Stimulated activated CD4-positive, alpha-beta T cell treated with anti-CD3 and anti-CD28 coated beads, Interleukin-1b, Interleukin-23, amount 100 ng/mL, for 24 hours (primary cell): ENCODE results near the gene ISOC1.

ENCODE experiments used
- DNase-seq, 4 experiments: peaks; one replicate each; pipeline ENCODE4 v3.0.0-alpha.2; 2020; ENCODE audit warnings: low read depth in 4 of 4, low spot score in 1 of 4

ISOC1 gene

DNA sequence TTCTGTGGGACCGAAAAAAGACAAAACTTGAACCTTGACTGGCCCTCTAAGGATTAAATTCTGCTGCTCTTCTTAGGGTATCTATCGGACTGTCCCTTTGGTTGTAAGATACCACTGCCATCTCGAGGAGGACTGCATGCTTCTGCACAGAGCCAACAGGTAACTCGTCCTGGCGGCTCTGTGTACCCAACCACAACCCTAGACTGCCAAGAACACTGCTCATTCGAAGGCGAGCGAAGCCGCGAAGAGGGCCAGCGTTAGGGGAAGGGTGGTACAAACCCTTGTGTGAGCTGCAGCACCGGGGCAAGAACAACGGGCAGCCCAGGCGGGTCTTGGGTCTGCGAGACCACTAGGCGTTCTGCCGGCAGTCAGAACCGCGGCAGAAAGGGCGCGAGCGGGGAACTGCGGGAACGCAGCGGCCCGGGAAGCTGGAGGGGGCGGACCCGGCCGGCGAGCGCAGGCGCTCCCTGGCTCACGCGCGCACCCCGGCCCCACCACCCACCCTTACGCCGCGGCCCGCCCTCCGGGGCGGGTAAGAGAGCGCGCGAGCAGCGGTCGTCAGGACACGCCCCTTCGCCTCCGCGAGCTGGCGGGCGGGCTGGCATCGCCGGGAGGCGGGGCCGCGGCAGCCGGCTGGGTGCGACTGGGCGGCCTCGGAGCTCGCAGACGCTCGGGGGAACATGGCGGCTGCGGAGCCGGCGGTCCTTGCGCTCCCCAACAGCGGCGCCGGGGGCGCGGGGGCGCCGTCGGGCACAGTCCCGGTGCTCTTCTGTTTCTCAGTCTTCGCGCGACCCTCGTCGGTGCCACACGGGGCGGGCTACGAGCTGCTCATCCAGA lies at the start of gene ISOC1:
Gene ISOC1 (plus strand): TSS at position 663 of the 837 bp plus-strand sequence. CDS start 18 bp downstream, at position 681.
- DNase-seq: peak; percentile 82 to 88 (median 85)

DNA sequence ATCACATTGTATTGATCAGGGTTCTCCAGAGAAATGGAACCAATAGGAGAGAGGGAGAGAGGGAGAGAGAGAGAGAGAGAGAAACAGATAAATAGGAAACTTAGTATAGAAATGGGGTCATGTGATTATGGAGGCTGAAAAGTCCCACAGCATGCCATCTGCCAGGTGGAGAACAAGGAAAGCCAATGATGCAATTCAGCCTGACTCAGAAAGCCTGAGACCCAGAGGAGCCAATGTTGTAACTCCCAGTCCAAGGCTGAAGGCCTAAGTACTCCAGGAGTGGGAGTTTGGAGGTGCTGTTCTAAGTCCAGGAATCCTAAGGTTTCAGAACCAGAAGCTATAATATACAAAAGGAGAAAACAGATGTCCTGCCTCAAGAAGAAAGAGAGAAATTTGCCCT lies 48.4 kb upstream of the ISOC1 start:
- DNase-seq: no peak

DNA sequence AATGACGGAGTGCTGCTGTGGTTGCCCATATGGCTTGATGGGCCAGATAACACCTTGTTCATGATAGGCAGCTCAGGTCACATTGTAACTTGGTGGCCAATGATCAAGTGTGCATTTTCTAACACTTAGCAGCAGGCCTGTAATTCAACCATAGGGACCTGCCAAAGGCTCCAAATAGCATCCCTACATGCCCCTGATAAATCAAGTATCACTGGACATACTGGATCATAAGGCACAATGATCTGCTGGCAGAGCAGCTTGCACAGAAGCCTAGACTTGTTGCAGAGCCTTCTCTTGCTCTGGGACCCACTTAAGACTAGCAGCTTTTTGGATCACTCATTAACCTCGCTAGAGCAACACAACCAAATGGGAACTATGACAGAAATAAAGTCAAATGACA lies 46.0 kb upstream of the ISOC1 start:
- no peak for DNase-seq

DNA sequence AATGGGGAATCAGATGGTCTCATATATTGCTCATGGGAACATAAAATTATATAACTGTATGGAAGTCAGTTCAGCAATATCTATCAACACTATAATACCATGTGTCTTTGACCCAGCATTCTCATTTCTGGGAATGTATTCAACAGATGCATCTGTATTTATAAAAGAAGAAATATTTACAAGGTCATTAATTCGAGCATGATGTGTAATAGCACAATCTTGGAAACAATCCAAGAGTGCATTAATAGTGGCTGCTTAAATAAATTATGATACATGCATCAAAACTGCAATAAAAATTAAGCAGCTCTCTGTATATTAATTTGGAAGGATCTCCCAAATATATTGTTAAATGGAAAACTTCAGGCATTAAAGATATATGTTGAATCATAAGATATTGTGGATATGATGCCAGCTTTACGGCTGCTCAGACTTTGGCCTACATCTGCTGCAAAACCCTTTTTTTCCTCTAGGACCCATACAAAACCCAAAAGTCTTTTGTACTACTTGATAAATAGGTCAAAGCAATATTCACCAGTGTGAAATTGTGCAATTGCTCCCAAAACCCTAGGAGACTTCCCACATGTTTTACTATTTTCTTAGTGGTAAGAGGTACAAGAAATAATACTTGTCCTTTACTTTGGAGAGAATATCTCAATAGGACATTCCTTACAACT lies 45.3 kb upstream of the ISOC1 start:
- DNase-seq: no peak

DNA sequence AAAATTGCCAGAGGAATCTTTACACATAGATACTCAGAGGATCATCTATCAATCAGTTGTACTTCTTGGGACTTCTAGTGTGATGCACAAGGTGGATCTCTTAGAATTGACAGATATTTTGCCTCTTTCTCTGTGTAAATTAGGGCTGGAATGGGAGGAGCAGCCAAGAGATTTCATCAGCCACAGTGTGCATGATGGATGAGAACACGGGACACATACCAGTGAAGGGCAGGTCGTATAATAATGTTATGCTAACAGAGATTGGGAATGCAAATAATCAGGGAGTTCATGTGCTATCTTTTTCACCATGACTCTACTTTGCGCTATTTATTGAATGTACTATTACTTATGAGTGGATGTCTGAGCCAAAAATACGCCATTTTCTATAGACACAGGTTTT lies 43.3 kb upstream of the ISOC1 start:
- no peak for DNase-seq

DNA sequence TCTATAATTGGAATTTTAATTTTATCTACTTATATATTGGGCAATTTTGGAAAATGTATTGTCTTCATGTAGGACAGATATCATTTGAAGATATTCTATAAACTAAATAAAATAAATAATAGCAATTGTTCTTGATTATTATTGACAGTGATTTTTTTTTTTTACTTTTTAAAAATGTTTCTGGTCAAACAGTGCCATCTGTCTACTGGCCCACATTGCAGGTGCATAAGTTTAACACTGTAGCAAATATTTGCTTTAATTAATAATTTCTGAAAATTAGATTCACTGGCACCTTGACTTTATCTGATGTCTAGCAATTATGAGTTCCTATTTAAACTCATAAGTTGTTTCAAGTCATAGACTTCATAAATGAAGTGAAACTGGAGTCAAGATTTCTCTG lies 41.1 kb upstream of the ISOC1 start:
- DNase-seq: no peak

DNA sequence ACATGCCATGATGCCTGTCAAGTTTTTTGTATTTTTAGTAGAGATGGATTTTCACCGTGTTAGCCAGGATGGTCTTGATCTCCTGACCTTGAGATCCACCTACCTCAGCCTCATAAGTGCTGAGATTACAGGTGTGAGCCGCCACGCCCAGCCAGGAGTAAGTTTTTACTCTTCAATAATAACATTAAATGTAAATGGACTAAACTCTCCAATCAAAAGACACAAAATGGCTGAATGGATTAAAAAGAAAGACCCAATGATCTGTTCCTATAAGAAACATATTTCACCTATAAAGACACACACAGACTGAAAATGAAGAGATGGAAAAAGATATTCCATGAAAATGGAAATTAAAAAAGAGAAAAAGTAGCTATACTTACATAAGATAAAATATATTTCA lies 37.2 kb upstream of the ISOC1 start:
- DNase-seq: no peak

DNA sequence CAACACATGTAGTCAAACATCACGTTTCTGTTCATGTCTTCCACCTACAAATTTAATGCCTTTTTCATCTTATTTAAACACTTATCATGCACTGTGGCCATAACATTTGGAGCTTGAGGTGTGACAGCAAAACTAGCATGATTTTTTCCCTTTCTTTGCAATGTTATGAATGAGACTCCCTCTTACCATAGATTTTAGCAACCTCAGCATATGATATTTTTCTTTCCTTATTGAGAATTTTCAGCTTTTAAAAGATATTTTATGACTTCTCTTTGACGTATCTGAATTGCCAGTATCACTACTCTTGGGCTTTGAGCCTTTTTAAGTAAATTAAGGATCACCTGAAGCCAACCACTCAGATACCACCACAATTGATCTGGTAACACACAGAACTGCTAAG lies 32.7 kb upstream of the ISOC1 start:
- no peak for DNase-seq

DNA sequence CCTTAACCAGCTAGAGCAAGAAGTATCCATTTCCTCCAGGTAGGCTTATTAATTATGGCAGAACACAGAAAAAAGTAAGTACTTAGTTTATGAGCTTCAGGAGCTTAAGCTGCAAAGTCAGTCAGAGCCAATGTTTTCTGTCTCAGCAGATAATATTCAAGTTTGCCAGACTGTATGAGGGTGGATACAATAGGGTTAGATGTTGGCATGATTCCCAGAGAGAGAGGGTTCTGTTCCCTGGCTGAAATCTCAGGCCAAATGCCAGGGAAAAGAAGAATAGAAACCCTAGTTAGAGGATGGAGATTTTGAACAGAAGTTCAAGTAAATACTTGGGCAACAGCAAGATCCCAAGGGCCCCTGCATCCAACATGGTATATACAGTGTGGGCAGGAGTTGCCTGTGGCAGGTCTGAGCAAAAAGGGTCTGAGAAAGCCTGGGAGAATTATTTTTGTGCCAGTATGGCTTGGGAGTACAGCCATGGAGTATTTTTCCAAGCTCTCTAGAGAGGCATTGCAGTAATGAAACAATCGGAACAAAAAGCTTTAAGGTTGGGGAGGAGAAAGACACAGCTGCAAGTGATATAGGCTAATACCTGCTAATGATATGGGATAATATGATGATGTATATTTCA lies 31.0 kb upstream of the ISOC1 start:
- DNase-seq: no peak

DNA sequence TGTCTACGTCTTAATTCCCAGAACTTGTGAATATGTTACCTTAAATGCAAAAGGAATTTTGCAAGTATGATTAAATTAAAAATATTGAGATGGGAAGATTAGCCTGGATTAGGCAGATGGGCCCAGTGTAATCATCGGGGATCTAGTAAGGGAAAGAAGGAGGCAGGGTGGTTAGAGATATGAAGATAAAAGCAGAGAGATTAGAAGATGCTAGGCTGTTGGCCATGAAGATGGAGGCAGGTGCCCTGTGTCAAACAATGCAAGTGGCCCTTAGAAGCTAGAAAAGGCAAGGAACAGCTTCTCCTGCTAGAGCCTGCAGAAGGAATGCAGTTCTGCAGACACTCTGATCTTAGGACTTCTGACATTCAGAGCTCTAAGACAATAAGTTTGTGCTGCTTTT lies 28.8 kb upstream of the ISOC1 start:
- no peak for DNase-seq

DNA sequence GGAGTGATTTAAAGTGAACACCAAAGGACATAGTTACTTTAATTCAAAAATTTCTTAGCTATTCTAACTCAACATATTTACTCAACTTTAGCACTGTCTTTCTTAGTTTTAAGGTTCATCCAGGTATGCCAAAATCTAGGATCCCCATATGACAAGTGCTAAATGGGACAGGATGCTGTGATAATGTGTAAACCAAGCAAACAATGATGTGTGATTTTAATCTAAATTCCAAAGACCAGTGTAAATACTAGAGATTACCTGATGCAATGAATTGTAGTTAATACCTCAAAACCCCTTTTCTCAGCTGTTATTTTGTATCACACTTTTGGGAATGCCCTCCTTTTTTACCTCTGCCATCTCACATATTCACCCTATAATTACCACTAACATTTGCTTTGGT lies 26.8 kb upstream of the ISOC1 start:
- DNase-seq: no peak

DNA sequence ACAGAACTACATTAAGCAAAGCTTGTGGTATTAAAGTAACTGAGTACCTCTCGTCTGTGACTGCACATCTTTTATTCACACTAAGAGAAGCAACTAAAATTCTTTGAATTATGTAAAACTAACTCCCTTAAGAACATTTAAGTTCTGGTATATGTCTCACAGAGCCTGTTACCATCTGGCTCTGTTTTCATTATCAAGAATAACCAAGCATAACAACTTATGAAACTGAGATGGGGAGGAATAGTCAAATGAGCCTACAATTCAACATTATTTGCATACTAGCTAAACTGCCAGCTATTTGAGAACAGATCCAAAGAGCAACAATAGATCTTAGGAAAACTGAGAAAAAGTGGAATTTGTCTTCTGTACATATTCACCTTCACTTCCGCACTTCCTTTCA lies 25.3 kb upstream of the ISOC1 start:
- DNase-seq: no peak

DNA sequence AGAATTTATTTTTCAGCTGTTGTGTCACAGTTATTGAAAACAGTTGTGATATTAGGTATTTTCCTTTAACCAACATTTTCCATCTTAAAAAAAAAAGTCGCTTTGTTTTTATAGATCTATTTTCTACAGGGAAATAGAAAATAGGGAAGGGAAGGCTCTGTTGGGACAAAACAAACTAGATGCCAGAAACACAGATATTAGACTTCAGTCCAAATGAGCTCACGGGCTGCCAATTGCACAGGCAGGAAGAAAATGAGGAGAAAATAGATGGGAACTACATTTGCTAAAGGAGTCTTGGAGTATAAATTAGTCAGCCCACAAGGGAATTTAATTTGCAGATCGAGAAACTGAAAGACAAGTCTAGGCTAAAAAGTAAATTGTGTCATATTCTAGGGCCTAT lies 21.4 kb upstream of the ISOC1 start:
- no peak for DNase-seq

DNA sequence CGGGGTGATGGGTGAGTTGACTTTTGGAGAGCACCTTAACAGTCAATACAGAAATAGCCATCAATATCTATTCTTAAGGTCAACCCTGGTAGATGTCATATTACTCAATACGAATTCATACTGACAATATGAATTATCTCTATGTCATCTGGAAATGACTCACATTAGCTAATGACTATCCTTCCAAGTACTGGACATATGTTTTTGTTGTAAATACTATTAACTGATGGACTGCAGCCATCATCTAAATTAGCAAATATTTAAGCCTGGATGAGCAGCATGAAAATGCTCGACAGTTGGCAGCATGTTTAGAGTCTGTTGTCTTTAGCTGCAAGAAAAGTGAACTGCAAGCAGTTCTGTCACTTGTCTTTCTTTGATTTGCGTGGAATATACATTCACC lies 19.6 kb upstream of the ISOC1 start:
- DNase-seq: no peak

DNA sequence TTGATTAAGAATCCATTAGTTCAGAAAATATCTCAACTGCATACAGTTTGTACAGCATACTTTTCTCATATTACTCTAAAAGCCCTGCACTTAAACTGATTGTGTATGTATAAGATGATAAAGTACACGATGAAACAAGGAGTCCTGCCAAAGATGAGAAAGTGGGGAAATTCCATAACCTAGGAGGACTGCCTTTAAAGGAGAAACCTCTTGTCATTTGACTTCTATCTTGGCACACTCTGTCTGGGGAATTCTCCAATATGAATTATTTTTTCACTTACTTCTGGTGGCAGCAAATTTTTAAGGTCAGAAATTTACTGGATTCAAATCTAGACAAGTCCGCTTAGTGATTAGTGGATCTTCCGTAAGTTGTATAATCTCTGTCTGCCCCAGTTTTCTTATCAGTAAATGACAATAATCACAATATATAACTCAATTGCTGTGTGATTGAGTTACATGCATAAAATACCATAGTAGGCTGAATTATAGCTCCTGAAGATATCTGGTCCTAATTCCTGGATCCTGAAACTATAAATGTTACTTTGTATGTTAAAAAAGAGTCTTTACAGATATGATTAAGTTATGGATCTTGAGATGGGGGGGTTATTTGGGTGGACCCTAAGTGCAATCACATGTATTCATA lies 17.0 kb upstream of the ISOC1 start:
- DNase-seq: no peak

DNA sequence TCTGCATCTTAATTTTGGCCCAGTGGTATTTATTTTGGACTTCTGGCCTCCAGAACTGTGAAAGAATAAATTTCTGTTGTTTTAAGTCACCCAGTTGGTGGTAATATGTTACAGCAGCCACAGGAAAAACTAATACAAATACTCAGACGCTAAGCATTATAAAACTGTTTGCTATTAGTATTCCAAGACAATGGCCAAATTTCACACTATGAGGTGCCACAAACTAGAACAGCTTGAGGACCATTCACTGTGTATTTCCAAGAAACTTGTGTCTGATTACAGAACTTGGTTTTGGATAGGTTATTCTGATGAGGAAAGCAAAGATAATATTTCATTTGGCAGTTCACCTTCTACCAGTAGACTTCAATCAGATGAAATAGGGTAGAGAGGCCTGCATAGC lies 16.3 kb upstream of the ISOC1 start:
- no peak for DNase-seq

DNA sequence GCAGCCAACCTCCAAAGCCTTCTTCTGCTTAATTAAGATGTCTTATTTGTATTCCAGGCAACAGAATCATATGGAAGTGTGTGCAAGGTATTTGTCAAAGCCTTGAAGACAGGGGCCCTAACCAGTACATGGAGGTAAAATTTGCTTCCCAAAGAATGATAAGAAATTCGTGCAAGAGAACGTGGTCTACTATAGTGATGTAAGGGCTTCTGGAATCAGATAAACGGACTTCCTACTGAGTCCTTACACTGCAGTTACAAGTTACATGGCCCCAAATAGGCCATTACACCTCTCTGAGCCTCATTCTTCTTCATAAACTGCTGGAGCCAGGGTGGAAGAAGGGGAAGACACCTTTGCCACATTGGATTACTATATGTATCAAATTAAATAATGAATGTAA lies 15.9 kb upstream of the ISOC1 start:
- no peak for DNase-seq

DNA sequence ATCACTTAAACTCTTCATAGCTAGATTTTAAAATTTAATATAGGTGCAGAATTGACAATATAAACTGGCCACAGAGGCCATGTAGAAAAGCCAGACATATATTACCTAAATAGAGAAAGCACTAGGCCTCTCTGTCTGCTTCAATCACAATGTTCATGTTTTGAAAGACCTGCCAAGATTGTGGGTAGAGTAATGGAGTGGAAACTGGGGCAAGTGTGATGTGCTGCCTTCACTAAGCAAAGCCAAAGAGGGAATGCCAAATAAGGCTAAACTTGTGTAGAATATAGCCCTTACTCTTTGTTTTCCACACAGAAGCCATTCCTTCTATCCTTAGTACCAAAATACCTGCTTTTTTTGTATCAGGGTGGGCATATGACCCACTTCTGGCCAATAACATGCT lies 15.1 kb upstream of the ISOC1 start:
- no peak for DNase-seq

DNA sequence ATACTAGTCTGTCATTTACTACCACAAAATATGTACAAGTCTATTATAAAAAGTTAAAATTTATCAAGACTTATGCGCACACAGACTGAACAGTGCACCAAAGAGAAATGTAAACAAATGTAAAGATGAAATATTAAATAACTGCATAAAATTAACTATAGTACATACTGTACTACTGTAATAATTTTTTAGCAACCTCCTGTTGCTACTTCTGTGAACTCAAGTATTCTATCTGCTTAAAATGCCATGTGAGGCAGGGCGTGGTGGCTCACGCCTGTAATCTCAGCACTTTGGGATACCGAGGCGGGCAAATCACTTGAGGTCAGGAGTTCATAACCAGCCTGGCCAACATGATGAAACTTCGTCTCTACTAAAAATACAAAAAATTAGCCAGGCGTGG lies 13.8 kb upstream of the ISOC1 start:
- no peak for DNase-seq

DNA sequence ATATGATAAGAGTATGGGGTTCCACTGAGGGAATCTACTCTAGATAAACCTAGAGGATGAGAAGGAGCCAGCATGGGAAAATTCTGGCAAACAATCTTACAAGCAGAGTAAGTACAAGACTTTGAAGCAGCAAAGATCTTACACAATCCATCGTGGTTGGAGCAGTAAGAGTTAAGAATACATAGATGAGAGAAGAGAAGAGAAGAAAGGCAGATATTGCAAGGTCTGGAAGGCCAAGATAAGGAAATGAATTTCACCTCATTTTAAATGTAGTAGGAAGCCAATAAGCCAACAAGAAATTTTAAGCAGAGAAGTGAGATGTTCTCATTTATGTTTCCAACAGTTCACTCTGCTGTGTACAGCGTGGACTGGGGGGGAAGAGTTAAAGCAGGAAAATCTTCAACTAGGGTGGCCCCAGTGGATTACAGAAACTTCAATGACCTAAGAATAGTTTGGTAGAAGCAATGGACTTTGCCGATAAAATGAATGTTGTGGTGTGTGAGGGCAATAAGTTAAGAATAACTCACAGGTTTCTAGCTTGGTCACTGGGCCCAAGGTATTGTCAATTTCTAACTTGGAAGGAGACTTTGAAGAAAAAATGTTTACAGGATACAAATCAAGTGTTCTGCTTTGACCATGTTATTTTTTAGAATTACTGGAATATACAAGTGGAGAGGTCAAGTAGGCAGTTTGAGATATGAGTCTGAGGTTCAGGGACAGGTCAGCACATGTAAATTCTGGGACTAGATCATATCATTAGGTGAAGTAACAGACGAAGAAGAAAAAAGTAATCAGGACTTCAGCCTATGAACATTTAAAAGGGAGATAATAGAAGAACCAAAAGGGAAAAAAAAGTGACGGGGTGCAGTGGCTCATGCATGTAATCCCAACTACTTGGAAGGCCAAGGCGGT lies 12.1 kb upstream of the ISOC1 start:
- DNase-seq: no peak
